Transverse colon (tissue), 4 donors: Measurements from ENCODE around the gene HOXA6. TPM values are rescaled to one million over a fixed set of nuclear protein-coding genes. Genes with fewer than 3 reads are reported as not detected.

ENCODE experiments used
- DNase-seq: peaks from one replicate; pipeline ENCODE4 v3.0.0-alpha.2; 2019
- H3K27ac ChIP-seq, 4 donors: fragments of 200-600 bp; sonication (generic); 2 replicates each; pipeline ENCODE4 v1.5.1; 2016 to 2018; ENCODE audit warnings: inconsistent platforms in 4 of 4
- H3K27me3 ChIP-seq: fragments of 200-600 bp; sonication (generic); 2 replicates; pipeline ENCODE4 v1.5.1; 2017; ENCODE audit warnings: inconsistent platforms
- H3K36me3 ChIP-seq, 4 donors: fragments of 200-600 bp; sonication (generic); 2 replicates each; pipeline ENCODE4 v1.5.1; 2017 to 2019; ENCODE audit warnings: inconsistent platforms in 4 of 4
- H3K4me1 ChIP-seq, 4 donors: fragments of 200-600 bp; sonication (generic); 2 replicates each; pipeline ENCODE4 v1.5.1; 2017 to 2020; ENCODE audit warnings: inconsistent platforms in 4 of 4
- H3K4me3 ChIP-seq, 4 donors: fragments of 200-600 bp; sonication (generic); 1 replicate in 1 of 4; 2 replicates in 3 of 4; pipeline versions ENCODE4 v1.5.1 to v1.6.1; 2017 to 2019; ENCODE audit warnings: inconsistent platforms in 4 of 4
- H3K9me3 ChIP-seq, 2 donors: fragments of 200-600 bp; sonication (generic); 2 replicates each; pipeline ENCODE4 v1.5.1; 2017 to 2019; ENCODE audit warnings: inconsistent platforms in 2 of 2
- CTCF ChIP-seq, 5 experiments: fragments of 200-600 bp in 3 of 5; fragments of 450-650 bp in 2 of 5; sonication (generic) in 3 of 5; IDR thresholded peaks; 1 replicate in 2 of 5; 2 replicates in 3 of 5; pipeline ENCODE4 v1.5.1; 2016 to 2017; ENCODE audit warnings: antibody characterized with exemption in 5 of 5, inconsistent platforms in 3 of 5, mild to moderate bottlenecking in 2 of 5, moderate library complexity in 1 of 5
- EP300 ChIP-seq: sonication (generic); formaldehyde crosslinking; IDR thresholded peaks from one replicate; pipeline ENCODE4 v1.6.1; 2017; ENCODE audit warnings: antibody characterized with exemption, low read depth
- POLR2A ChIP-seq: fragments of 450-650 bp; IDR thresholded peaks from one replicate; pipeline ENCODE4 v1.6.1; 2016; ENCODE audit warnings: antibody characterized with exemption, mild to moderate bottlenecking, moderate library complexity
- POLR2AphosphoS5 ChIP-seq, 3 donors: sonication (generic); formaldehyde crosslinking; IDR thresholded peaks; one replicate each; pipeline ENCODE4 v1.6.1; 2016; ENCODE audit warnings: antibody characterized with exemption in 3 of 3
- WGBS, 2 donors: methylation state at CpG; one replicate each; pipeline ENCODE4 v1.1.5; 2018; ENCODE audit warnings: low coverage in 1 of 2; 5-methylcytosine and 5-hydroxymethylcytosine counted together
- in situ Hi-C, 4 donors: fragments of 200-750 bp; cut with MboI; loops; one replicate each; pipeline versions ENCODE4 v1.15.0 to v1.15.1; 2017; ENCODE audit warnings: low sequenced_read_pairs in 3 of 4, low pct_ligation_motif_present in 1 of 4, low pct_unique_long_range_greater_than_20kb in 1 of 4
- intact Hi-C: fragments of 100-400 bp; cut with DNase I; formaldehyde crosslinking; loops from one replicate; pipeline ENCODE4 v1.15.1; 2023; ENCODE audit warnings: low total_unique reads
- total RNA-seq, 4 donors: library from RNA; depleted of rRNA; stranded (reverse); fragments of >200 nt; gene quantifications; one replicate each; pipeline ENCODE4 v1.1.0, GENCODE V29; 2016

Gene HOXA6
- total RNA-seq, 4 donors from 2014 or later = 12.9 to 27.8 (median 17.3) TPM

GRCh38 chr7:27164367-27165088, 17.0 kb upstream of the HOXA6 start:
- Histone ChIP-seq H3K36me3 (no peaks in the 10 kb centered on the region), H3K9me3 (no peaks in the 10 kb centered on the region), H3K27ac (peak overlapping the region; percentile 95 to 99 (median 98)), H3K4me1 (peaks cover 4 to 33% (median 24%) of the 10 kb centered on the region in 4 donors), H3K4me3 (peak overlapping the region; percentile 58 to 82 (median 64)), H3K27me3 (peaks cover 19% of the 10 kb centered on the region)
- intact Hi-C loops (loop anchor here (10.0 kb wide), 1 partner anchor 1310 kb away; no protein-coding TSS in a partner anchor), in situ Hi-C loops (loop anchor here in 3 of 4 donors (25.0 kb wide), 3 partner anchors 802 to 1302 kb away; no protein-coding TSS in a partner anchor)
- 10% methylated on average over 31 of the region's 47 CpGs; no CpG with 5 or more reads in 1 of the 2 donors for WGBS, 2 donors
- no peak for DNase-seq
- TF ChIP-seq CTCF (IDR thresholded peaks at IDR 0.05) (peak; percentile 15 to 38 (median 27)), POLR2A (no peak)

DNA sequence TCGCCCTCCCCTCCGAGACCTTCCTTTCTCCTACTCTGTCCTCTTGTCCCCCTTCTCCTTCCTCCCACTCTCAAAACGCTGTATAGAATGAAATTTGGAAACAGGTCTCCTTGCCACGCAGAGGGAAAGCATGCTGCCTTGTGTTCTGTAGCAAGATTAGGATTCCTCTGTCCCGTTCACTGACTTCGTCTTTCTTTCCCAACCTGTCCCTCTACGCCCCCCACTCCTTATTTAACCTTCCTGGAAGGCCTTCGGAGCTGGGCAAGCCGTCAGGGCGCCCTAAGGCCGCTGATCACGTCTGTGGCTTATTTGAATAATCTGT, 16.4 kb upstream of the HOXA6 start:
- Histone ChIP-seq H3K9me3 (no peaks in the 10 kb centered on the region), H3K27ac (peak overlapping the region; percentile 95 to 99 (median 98)), H3K4me3 (peak overlapping the region; percentile 58 to 82 (median 64)), H3K27me3 (peaks cover 19% of the 10 kb centered on the region), H3K36me3 (no peaks in the 10 kb centered on the region), H3K4me1 (peaks cover 4 to 34% (median 23%) of the 10 kb centered on the region in 4 donors)
- TF ChIP-seq CTCF (IDR thresholded peaks at IDR 0.05) = no peak
- intact Hi-C loops (loop anchor here (10.0 kb wide), 1 partner anchor 1309 kb away; no protein-coding TSS in a partner anchor), in situ Hi-C loops (loop anchor here in 3 of 4 donors (25.0 kb wide), 3 partner anchors 802 to 1302 kb away; no protein-coding TSS in a partner anchor)
- 0 to 10% methylated on average over 5 to 12 of the region's 12 CpGs for WGBS, 2 donors
- no peak for DNase-seq

- intact Hi-C loops = loop anchor here (10.0 kb wide), 1 partner anchor 1309 kb away; no protein-coding TSS in a partner anchor
These were observed 15.9 kb upstream of the HOXA6 start for GRCh38 chr7:27163288-27164044.

More at GRCh38 chr7:27163288-27164044, 15.9 kb upstream of the HOXA6 start:
- TF ChIP-seq CTCF (IDR thresholded peaks at IDR 0.05) = no peak
- no peak for TF ChIP-seq POLR2AphosphoS5 (IDR thresholded peaks at IDR 0.05)
- no peak for TF ChIP-seq POLR2A
- TF ChIP-seq EP300 = no peak
- no peaks in the 10 kb centered on the region for H3K9me3 ChIP-seq
- peak overlapping the region; percentile 58 to 82 (median 64) for H3K4me3 ChIP-seq
- DNase-seq = no peak
- H3K4me1 ChIP-seq = peaks cover 4 to 34% (median 23%) of the 10 kb centered on the region in 4 donors
- WGBS, 2 donors = 6 to 20% methylated on average over 9 to 24 of the region's 24 CpGs
- peak overlapping the region; percentile 95 to 99 (median 98) for H3K27ac ChIP-seq
- no peaks in the 10 kb centered on the region for H3K36me3 ChIP-seq
- peaks cover 23% of the 10 kb centered on the region for H3K27me3 ChIP-seq
- in situ Hi-C loops = loop anchor here in 3 of 4 donors (25.0 kb wide), 3 partner anchors 801 to 1301 kb away; no protein-coding TSS in a partner anchor
